ENCODE data around the gene FADS2.

The FADS2 gene

DNA sequence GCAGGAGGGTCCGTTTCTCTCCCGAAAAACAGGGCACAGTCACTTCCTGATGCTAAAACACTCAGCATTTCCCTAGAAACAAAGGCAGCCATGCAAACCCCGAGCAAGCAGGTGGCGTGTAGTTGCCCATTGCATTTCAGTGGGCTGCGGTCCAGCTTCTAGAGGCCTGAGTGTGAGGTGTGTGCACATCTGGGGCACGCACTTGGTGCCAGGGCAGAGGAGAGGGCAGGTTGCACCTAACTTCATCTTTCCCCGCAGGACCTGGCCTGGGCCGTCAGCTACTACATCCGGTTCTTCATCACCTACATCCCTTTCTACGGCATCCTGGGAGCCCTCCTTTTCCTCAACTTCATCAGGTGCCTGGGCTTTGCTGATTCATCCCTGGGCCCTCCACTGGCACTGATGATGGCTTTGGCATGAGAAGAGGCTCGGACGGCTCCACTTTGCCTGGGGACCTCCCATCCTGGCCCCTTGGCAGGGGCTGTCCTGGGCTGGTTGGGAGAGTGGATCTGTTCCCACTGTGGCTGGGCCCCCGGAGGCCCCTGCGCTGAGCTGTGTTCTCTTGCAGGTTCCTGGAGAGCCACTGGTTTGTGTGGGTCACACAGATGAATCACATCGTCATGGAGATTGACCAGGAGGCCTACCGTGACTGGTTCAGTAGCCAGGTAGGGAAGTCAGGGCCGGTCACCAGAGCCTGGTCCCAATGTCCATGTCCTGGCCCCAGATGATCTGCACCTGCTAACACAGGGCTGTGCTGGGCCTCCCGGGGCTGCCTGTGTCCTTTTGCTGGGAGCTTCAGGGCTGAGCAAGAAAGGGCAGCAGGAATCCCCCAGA is 34.8 kb downstream of the FADS2 start:
- Histone ChIP-seq H3K4me1 (ENCODE audit: control insufficient read depth, insufficient read depth, low read length, poor library complexity, severe bottlenecking) (no peaks in the 10 kb centered on the region), H3K4me3 (ENCODE audit: extremely low read depth, insufficient read depth, low read length, poor library complexity, severe bottlenecking) (no peak overlapping the region), H3K9me3 (ENCODE audit: control insufficient read depth, low read length) (no peaks in the 10 kb centered on the region), H3K27ac (ENCODE audit: low read depth, low read length, severe bottlenecking) (no peak overlapping the region), H3K36me3 (ENCODE audit: control insufficient read depth, insufficient read depth, low read length) (peaks cover 92% of the 10 kb centered on the region)
- 94 to 96% methylated on average over 13 to 15 of the region's 18 CpGs for WGBS, 2 experiments (ENCODE audit: insufficient coverage in 2 of 2)

DNA sequence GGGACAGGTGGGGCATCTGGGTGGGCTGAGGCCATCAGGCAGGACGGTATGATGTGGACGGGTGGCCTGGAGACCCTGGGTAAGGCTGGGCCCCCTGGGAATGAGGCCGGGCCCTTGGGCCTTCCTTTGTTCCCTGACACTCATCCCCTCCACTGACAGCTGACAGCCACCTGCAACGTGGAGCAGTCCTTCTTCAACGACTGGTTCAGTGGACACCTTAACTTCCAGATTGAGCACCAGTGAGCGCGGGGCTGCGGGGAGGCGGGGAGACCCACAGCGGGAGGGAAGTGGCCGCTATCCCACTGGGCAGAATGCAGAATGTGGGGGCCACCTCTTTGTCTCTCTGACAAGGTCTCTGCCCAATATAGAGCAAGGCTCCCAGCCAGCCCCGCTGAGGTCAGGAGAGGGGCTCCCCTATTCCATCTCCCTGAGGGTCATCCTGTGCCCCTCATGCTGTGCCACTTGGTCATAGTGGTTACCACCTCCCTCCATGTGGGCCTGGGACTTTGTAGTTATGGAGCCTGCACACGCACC is 35.5 kb downstream of the FADS2 start:
- H3K27ac ChIP-seq (ENCODE audit: low read depth, low read length, severe bottlenecking): no peak overlapping the region
- no peaks in the 10 kb centered on the region for H3K9me3 ChIP-seq (ENCODE audit: control insufficient read depth, low read length)
- 95 to 97% methylated on average over 12 to 13 of the region's 13 CpGs for WGBS, 2 experiments (ENCODE audit: insufficient coverage in 2 of 2)
- peaks cover 85% of the 10 kb centered on the region for H3K36me3 ChIP-seq (ENCODE audit: control insufficient read depth, insufficient read depth, low read length)
- no peaks in the 10 kb centered on the region for H3K4me1 ChIP-seq (ENCODE audit: control insufficient read depth, insufficient read depth, low read length, poor library complexity, severe bottlenecking)
- H3K4me3 ChIP-seq (ENCODE audit: extremely low read depth, insufficient read depth, low read length, poor library complexity, severe bottlenecking): no peak overlapping the region

DNA sequence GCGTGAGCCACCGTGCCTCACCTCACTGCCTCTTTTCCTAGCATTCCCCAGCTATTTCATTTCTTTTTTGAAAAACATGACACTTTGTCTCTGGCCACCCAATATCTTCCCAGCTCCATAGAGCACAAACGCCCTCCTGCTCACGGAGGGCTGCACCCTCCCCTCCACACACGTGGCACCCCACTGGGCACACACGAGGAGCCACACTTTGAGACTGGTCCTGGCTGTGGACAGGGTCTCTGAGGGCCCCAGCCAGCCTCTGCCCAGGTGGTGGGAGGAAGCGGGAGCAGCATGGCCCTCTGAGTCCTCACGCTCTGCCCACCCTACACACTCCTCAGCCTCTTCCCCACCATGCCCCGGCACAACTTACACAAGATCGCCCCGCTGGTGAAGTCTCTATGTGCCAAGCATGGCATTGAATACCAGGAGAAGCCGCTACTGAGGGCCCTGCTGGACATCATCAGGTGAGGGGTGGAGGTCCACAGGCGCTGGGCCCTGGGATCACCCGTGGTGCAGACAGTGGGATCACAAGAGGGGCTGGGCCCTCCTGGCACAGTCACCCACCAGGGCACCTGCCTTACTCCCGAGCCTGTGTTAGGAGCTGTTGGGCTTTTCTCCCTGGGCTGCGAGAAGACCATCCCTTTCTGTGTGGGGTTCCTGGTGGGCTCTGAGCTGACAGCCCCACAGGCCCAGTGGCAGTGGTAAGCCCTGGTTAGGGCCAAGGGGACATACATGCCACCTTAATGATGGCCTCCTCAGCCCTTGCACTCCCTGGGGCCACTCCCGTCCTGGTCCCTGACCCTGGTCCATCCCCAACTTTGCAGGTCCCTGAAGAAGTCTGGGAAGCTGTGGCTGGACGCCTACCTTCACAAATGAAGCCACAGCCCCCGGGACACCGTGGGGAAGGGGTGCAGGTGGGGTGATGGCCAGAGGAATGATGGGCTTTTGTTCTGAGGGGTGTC is 37.0 kb downstream of the FADS2 start:
- H3K4me3 ChIP-seq (ENCODE audit: extremely low read depth, insufficient read depth, low read length, poor library complexity, severe bottlenecking): no peak overlapping the region
- no peak overlapping the region for H3K27ac ChIP-seq (ENCODE audit: low read depth, low read length, severe bottlenecking)
- peaks cover 6% of the 10 kb centered on the region for H3K4me1 ChIP-seq (ENCODE audit: control insufficient read depth, insufficient read depth, low read length, poor library complexity, severe bottlenecking)
- WGBS, 2 experiments (ENCODE audit: insufficient coverage in 2 of 2): 96 to 98% methylated on average over 12 to 16 of the region's 20 CpGs
- no peaks in the 10 kb centered on the region for H3K9me3 ChIP-seq (ENCODE audit: control insufficient read depth, low read length)
- peaks cover 71% of the 10 kb centered on the region for H3K36me3 ChIP-seq (ENCODE audit: control insufficient read depth, insufficient read depth, low read length)

DNA sequence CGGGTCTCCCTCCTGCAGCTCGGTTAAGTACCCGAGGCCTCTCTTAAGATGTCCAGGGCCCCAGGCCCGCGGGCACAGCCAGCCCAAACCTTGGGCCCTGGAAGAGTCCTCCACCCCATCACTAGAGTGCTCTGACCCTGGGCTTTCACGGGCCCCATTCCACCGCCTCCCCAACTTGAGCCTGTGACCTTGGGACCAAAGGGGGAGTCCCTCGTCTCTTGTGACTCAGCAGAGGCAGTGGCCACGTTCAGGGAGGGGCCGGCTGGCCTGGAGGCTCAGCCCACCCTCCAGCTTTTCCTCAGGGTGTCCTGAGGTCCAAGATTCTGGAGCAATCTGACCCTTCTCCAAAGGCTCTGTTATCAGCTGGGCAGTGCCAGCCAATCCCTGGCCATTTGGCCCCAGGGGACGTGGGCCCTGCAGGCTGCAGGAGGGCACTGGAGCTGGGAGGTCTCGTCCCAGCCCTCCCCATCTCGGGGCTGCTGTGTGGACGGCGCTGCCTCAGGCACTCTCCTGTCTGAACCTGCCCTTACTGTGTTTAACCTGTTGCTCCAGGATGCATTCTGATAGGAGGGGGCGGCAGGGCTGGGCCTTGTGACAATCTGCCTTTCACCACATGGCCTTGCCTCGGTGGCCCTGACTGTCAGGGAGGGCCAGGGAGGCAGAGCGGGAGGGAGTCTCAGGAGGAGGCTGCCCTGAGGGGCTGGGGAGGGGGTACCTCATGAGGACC is 38.3 kb downstream of the FADS2 start:
- H3K4me1 ChIP-seq (ENCODE audit: control insufficient read depth, insufficient read depth, low read length, poor library complexity, severe bottlenecking): peaks cover 9% of the 10 kb centered on the region
- H3K36me3 ChIP-seq (ENCODE audit: control insufficient read depth, insufficient read depth, low read length): peaks cover 58% of the 10 kb centered on the region
- H3K4me3 ChIP-seq (ENCODE audit: extremely low read depth, insufficient read depth, low read length, poor library complexity, severe bottlenecking): no peak overlapping the region
- H3K9me3 ChIP-seq (ENCODE audit: control insufficient read depth, low read length): no peaks in the 10 kb centered on the region
- H3K27ac ChIP-seq (ENCODE audit: low read depth, low read length, severe bottlenecking): peak overlapping the region; percentile 36
- WGBS, 2 experiments (ENCODE audit: insufficient coverage in 2 of 2): 94 to 97% methylated on average over 14 to 18 of the region's 18 CpGs

DNA sequence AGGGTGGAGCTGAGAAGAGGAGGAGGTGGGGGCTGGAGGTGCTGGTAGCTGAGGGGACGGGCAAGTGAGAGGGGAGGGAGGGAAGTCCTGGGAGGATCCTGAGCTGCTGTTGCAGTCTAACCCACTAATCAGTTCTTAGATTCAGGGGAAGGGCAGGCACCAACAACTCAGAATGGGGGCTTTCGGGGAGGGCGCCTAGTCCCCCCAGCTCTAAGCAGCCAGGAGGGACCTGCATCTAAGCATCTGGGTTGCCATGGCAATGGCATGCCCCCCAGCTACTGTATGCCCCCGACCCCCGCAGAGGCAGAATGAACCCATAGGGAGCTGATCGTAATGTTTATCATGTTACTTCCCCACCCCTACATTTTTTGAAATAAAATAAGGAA is 38.9 kb downstream of the FADS2 start:
- 100% methylated on average over 2 to 3 of the region's 6 CpGs for WGBS, 2 experiments (ENCODE audit: insufficient coverage in 2 of 2)
- no peaks in the 10 kb centered on the region for H3K9me3 ChIP-seq (ENCODE audit: control insufficient read depth, low read length)
- H3K27ac ChIP-seq (ENCODE audit: low read depth, low read length, severe bottlenecking): no peak overlapping the region
- H3K4me1 ChIP-seq (ENCODE audit: control insufficient read depth, insufficient read depth, low read length, poor library complexity, severe bottlenecking): peaks cover 9% of the 10 kb centered on the region
- peaks cover 52% of the 10 kb centered on the region for H3K36me3 ChIP-seq (ENCODE audit: control insufficient read depth, insufficient read depth, low read length)
- no peak overlapping the region for H3K4me3 ChIP-seq (ENCODE audit: extremely low read depth, insufficient read depth, low read length, poor library complexity, severe bottlenecking)

DNA sequence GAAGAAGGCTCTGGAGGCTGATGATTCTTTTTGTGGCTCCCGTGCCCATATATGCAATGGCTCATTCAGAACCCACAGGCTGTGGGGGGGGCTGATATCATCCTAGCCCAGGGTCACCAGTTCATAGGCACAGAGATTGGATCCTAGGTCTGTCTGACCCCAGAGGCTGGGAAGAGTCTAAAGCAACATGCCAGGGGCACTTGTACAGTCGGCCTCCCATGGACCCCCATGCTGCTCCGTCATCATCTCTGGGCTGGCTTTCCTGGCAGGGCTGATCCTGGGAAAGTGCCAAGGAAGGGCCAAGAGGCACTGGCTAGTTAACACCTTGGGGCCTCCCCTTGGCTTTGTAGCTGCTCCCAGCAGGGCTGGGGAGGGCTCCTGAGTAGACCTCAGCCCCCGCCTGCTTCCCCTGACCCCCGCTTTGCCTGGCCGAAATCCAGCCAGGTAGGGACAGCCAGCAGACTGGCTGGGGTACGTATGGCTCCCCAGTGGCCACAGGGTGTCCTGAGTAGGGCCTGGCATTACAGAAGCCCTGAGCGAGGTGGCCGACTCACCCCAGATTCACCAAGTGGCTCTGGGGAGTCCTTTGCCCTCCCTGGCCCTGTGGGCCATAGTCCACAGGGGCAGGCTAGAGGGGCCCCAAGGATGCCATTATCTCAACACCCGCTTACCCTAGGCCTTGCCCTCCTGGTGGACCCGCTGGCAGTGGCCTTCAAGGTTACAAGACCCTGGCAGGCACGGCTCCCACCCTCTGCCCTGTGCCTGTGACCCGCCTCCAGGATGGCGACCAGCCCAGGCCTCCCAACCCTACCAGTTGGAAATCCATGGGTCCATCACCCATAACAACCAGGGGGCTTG is 40.7 kb downstream of the FADS2 start:
- no peak overlapping the region for H3K27ac ChIP-seq (ENCODE audit: low read depth, low read length, severe bottlenecking)
- H3K9me3 ChIP-seq (ENCODE audit: control insufficient read depth, low read length): no peaks in the 10 kb centered on the region
- no peak overlapping the region for H3K4me3 ChIP-seq (ENCODE audit: extremely low read depth, insufficient read depth, low read length, poor library complexity, severe bottlenecking)
- peaks cover 9% of the 10 kb centered on the region for H3K4me1 ChIP-seq (ENCODE audit: control insufficient read depth, insufficient read depth, low read length, poor library complexity, severe bottlenecking)
- H3K36me3 ChIP-seq (ENCODE audit: control insufficient read depth, insufficient read depth, low read length): peaks cover 34% of the 10 kb centered on the region
- WGBS, 2 experiments (ENCODE audit: insufficient coverage in 2 of 2): 90 to 94% methylated on average over 10 to 11 of the region's 14 CpGs

DNA sequence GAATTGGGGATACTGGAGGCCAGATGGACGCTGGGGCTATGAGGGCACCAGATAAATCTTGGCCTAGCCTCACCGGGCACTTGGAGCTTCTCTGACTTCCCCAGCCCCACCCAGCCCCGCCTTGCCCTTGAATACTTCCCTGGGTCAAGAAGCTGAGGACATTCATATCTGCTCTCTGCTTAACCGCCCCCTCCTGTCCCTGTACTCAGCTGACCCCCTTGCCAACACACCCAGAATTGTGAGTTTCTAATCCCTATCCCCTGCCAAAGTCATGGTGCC is 41.3 kb downstream of the FADS2 start:
- Histone ChIP-seq H3K4me1 (ENCODE audit: control insufficient read depth, insufficient read depth, low read length, poor library complexity, severe bottlenecking) (peaks cover 9% of the 10 kb centered on the region), H3K27ac (ENCODE audit: low read depth, low read length, severe bottlenecking) (peak overlapping the region; percentile 36), H3K4me3 (ENCODE audit: extremely low read depth, insufficient read depth, low read length, poor library complexity, severe bottlenecking) (no peak overlapping the region), H3K36me3 (ENCODE audit: control insufficient read depth, insufficient read depth, low read length) (peaks cover 29% of the 10 kb centered on the region), H3K9me3 (ENCODE audit: control insufficient read depth, low read length) (no peaks in the 10 kb centered on the region)
- 98 to 100% methylated on average over 4 of the region's 4 CpGs for WGBS, 2 experiments (ENCODE audit: insufficient coverage in 2 of 2)

DNA sequence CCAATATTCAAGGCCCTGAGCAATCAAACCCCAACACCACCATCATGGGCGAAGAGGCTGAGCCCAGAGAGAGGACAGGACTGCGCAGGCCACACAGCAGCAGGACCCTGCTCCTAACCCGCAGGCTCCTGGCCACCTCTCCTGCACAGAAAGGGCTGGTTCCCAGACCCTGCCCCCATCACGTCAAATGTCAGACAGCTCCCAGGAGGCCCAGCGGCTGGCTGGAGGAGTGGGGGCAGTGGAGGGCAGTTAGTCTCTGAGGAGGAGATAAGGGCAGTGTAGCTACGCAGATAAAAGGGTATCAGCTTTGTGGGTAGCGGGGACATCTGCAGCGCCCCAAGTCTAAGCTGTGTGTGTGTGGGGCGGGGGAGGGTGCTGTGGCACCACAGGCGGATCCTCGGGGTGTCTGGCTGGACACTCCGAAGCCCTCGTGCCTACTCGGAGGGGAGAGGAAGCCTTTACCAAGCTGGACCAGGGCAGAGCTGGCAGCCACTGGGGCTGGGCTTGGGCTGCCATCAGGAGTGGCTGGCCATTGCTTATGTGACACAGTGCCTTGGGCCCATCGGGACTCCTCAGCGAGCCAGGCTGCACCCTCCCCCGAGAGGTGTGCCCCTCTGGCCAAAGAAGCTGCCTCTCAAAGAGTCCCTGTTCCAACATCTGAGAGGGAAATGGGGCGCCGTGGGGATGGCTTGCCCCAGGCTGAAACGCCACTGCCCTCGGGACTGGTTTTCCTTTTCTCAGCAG is 41.8 kb downstream of the FADS2 start:
- no peaks in the 10 kb centered on the region for H3K9me3 ChIP-seq (ENCODE audit: control insufficient read depth, low read length)
- peaks cover 24% of the 10 kb centered on the region for H3K36me3 ChIP-seq (ENCODE audit: control insufficient read depth, insufficient read depth, low read length)
- peaks cover 9% of the 10 kb centered on the region for H3K4me1 ChIP-seq (ENCODE audit: control insufficient read depth, insufficient read depth, low read length, poor library complexity, severe bottlenecking)
- 89 to 90% methylated on average over 17 to 19 of the region's 21 CpGs for WGBS, 2 experiments (ENCODE audit: insufficient coverage in 2 of 2)
- peak overlapping the region; percentile 36 for H3K27ac ChIP-seq (ENCODE audit: low read depth, low read length, severe bottlenecking)
- H3K4me3 ChIP-seq (ENCODE audit: extremely low read depth, insufficient read depth, low read length, poor library complexity, severe bottlenecking): no peak overlapping the region

DNA sequence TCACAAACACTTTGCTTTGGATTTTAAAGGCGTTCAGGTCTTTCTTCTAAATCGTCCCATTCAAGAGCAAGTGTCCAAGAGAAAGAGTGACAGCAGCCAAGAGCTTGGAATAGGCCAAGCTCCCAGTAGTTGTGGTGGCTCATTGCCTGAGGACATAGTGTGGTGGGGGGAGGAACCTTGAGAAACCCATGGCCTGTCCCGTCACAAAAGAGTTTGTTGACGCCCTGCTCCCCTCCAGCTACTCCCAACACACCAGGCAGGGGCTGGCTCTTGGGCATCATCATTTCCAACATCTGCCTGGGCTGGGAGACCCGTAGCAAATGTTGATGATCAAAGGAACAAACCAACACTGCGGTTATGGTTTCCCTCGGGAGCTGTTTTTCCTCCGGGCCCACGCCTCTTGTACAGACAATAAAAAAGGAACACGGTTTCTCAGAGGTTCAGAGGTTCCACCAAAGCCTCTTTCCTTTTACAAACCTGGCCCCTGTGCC is 42.5 kb downstream of the FADS2 start:
- peaks cover 17% of the 10 kb centered on the region for H3K36me3 ChIP-seq (ENCODE audit: control insufficient read depth, insufficient read depth, low read length)
- peaks cover 9% of the 10 kb centered on the region for H3K4me1 ChIP-seq (ENCODE audit: control insufficient read depth, insufficient read depth, low read length, poor library complexity, severe bottlenecking)
- H3K9me3 ChIP-seq (ENCODE audit: control insufficient read depth, low read length): no peaks in the 10 kb centered on the region
- no peak overlapping the region for H3K4me3 ChIP-seq (ENCODE audit: extremely low read depth, insufficient read depth, low read length, poor library complexity, severe bottlenecking)
- 65 to 73% methylated on average over 8 of the region's 10 CpGs for WGBS, 2 experiments (ENCODE audit: insufficient coverage in 2 of 2)
- H3K27ac ChIP-seq (ENCODE audit: low read depth, low read length, severe bottlenecking): no peak overlapping the region
